Keratinocyte (primary cell): ENCODE data around the gene STAM2.
"Not testable (repeated sequence)": the region's sequence is repeated elsewhere in the genome, so short reads cannot be mapped to it uniquely, and the experiment has no call there.

ENCODE experiments used
- EZH2 ChIP-seq: IDR thresholded peaks from one replicate; pipeline ENCODE4 v1.6.1; 2012; ENCODE audit warnings: inconsistent platforms, mild to moderate bottlenecking, low read length, moderate library complexity
- TF ChIP-seq, protein P1 (sequence below), 3 experiments: IDR thresholded peaks in 1 of 3; conservative IDR thresholded peaks in 1 of 3; optimal IDR thresholded peaks in 1 of 3; 2 replicates in 2 of 3; 3 replicates in 1 of 3; pipeline versions ENCODE3 to v1.5.1; 2011; ENCODE audit warnings: low read length in 3 of 3, mild to moderate bottlenecking in 3 of 3, moderate library complexity in 2 of 3, control low read depth in 1 of 3, inconsistent platforms in 1 of 3; ENCODE audit not compliant: insufficient read depth in 2 of 3; ENCODE audit errors: extremely low read depth in 1 of 3

DNA sequence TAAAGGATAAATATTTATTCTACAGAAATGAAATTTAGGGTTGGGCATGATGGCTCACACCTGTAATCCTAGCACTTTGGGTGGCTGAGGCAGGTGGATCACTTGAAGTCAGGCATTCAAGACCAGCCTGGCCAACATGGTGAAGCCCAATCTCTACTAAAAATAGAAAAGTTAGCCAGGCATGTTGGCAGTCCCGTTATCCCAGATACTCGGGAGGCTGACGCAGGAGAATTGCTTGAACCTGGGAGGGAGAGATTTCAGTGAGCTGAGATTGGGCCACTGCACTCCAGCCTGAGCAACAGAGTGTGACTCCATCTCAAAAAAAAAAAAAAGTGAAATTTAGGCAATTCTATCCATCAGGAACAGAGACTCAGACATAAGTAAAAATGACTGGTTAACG lies 84.8 kb downstream of the STAM2 start:
- TF ChIP-seq EZH2 = not testable (repeated sequence)
- TF ChIP-seq, protein P1, sequence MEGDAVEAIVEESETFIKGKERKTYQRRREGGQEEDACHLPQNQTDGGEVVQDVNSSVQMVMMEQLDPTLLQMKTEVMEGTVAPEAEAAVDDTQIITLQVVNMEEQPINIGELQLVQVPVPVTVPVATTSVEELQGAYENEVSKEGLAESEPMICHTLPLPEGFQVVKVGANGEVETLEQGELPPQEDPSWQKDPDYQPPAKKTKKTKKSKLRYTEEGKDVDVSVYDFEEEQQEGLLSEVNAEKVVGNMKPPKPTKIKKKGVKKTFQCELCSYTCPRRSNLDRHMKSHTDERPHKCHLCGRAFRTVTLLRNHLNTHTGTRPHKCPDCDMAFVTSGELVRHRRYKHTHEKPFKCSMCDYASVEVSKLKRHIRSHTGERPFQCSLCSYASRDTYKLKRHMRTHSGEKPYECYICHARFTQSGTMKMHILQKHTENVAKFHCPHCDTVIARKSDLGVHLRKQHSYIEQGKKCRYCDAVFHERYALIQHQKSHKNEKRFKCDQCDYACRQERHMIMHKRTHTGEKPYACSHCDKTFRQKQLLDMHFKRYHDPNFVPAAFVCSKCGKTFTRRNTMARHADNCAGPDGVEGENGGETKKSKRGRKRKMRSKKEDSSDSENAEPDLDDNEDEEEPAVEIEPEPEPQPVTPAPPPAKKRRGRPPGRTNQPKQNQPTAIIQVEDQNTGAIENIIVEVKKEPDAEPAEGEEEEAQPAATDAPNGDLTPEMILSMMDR (optimal IDR thresholded peaks at IDR 0.05 in 1 of 3, IDR thresholded peaks at IDR 0.05 in 1 of 3, conservative IDR thresholded peaks at IDR 0.05 in 1 of 3; ENCODE audit: extremely low read depth in 1 of 3, insufficient read depth in 2 of 3, low read length in 3 of 3) = not testable (repeated sequence)
